Activated CD4-positive, alpha-beta memory T cell treated with anti-CD3 and anti-CD28 coated beads, Interleukin-2, amount 10 ng/mL, durations not matched to agents 7 days and 5 days (primary cell): Measurements from ENCODE around the gene TJP2. TPM values are rescaled to one million over a fixed set of nuclear protein-coding genes. Genes with fewer than 3 reads are reported as not detected.

Experiments
- CTCF ChIA-PET: fragments of 350-600 bp; sonication (Branson Sonifier 250); formaldehyde crosslinking; loops from one replicate; lab custom pipeline; 2021; ENCODE audit warnings: antibody characterized with exemption, inconsistent platforms; lab: Charles Lee
- POLR2A ChIA-PET: fragments of 350-600 bp; sonication (Branson Sonifier 250); formaldehyde crosslinking; loops from one replicate; lab custom pipeline; 2021; ENCODE audit warnings: antibody characterized with exemption; lab: Charles Lee
- DNase-seq: peaks from one replicate; pipeline ENCODE4 v3.0.0-alpha.2; 2020
- H3K27ac Mint-ChIP-seq: one replicate; pipeline ENCODE4 v1.8.0; 2021; ENCODE audit warnings: mild to moderate bottlenecking, mixed read lengths
- H3K27me3 Mint-ChIP-seq: one replicate; pipeline ENCODE4 v1.8.0; 2021; ENCODE audit warnings: mixed read lengths
- H3K36me3 Mint-ChIP-seq: one replicate; pipeline ENCODE4 v1.8.0; 2021; ENCODE audit warnings: low read depth, mixed read lengths
- H3K4me1 Mint-ChIP-seq: one replicate; pipeline ENCODE4 v1.8.0; 2021; ENCODE audit warnings: mixed read lengths
- H3K4me3 Mint-ChIP-seq: one replicate; pipeline ENCODE4 v1.8.0; 2021; ENCODE audit warnings: mild to moderate bottlenecking, mixed read lengths
- H3K9me3 Mint-ChIP-seq: one replicate; pipeline ENCODE4 v1.8.0; 2021; ENCODE audit warnings: mixed read lengths
- total RNA-seq, 2 experiments: library from RNA; stranded (reverse); gene quantifications; one replicate each; pipeline ENCODE4 v1.2.3, GENCODE V29; 2021

TJP2 gene
- total RNA-seq, 2 experiments from 2014 or later = 37.2 to 37.9 TPM

DNA sequence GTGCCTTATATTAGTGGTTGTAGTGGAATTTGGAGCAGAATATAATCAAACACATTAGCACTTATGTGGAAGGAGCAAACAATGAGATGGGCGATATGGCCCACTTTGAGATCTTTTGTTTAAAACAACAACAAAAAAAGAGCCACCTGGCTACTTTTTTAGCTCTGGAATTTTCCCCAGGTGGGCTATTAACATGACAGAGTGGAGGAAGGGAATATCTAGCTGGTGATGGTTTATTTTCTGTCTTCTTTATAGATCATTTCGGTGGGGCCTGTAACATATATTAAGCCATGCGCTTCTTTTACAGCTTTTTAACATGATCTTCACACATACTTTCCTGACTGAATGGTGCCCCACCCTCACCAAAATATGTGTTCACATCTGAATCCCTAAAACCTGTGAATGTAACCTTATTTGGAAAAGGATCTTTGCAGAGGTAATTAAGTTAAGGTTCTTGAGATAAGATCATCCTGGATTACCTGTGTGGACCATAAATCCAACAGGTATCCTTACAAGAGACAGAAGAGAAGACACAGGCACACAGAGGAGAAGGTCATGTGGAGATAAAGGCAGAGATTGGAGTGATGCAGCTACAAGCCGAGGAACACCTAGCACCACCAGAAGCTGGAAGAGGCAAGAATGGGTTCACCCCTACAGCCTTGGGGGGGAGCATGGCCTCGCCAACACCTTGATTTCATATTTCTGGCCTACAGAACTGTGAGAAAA lies 134.3 kb downstream of the TJP2 start:
- CTCF ChIA-PET = no interaction called here
- no peaks in the 10 kb centered on the region for H3K36me3 Mint-ChIP-seq
- H3K9me3 Mint-ChIP-seq = peaks cover 3% of the 10 kb centered on the region
- H3K27ac Mint-ChIP-seq = no peak overlapping the region
- DNase-seq = no peak
- POLR2A ChIA-PET = no interaction called here
- peaks cover 6% of the 10 kb centered on the region for H3K27me3 Mint-ChIP-seq
- H3K4me1 Mint-ChIP-seq = no peaks in the 10 kb centered on the region
- H3K4me3 Mint-ChIP-seq = no peak overlapping the region

DNA sequence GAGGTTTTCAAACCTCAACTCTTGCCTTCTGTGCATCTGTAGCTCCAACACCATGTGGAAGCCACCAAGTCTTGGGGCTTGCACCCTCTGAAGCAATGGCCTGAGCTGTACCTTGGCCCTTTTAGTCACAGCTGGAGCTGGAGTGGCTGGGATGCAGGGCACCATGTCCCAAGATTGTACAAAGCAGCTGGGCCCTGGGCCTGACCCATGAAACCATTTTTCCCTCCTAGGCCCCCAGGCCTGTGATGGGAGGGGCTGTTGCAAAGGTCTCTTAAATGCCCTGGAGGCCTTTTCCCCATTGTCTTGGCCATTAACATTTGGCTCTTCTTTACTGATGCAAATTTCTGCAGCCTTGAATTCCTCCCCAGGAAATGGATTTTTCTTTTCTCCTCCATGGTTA lies 139.1 kb downstream of the TJP2 start:
- H3K27me3 Mint-ChIP-seq = peaks cover 4% of the 10 kb centered on the region
- H3K4me3 Mint-ChIP-seq = no peak overlapping the region
- H3K4me1 Mint-ChIP-seq = no peaks in the 10 kb centered on the region
- ChIA-PET CTCF (no interaction called here), POLR2A (no interaction called here)
- no peak overlapping the region for H3K27ac Mint-ChIP-seq
- peaks cover 2% of the 10 kb centered on the region for H3K36me3 Mint-ChIP-seq
- peaks cover 9% of the 10 kb centered on the region for H3K9me3 Mint-ChIP-seq
- no peak for DNase-seq

DNA sequence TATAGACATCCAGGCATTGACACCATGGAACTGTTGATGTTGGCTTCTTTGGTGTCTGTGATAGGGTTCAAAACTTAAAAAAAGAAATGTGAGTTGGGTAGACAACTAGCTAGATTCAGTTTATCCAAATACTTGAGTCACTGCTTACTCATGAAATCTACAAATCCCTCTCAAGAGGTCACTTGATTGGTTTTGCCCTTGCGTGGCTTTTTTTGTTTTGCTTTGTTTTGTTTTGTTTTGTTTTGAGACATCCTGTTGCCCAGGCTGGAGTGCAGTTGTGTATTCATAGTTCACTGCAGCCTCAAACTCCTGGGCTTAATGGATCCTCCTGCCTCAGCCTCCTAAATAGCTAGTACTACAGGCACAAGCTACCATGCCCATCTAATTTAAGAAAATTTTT lies 140.5 kb downstream of the TJP2 start:
- H3K27ac Mint-ChIP-seq = no peak overlapping the region
- H3K4me1 Mint-ChIP-seq = no peaks in the 10 kb centered on the region
- H3K9me3 Mint-ChIP-seq = peaks cover 9% of the 10 kb centered on the region
- peaks cover 5% of the 10 kb centered on the region for H3K27me3 Mint-ChIP-seq
- H3K4me3 Mint-ChIP-seq = no peak overlapping the region
- ChIA-PET POLR2A (no interaction called here), CTCF (no interaction called here)
- no peak for DNase-seq
- peaks cover 2% of the 10 kb centered on the region for H3K36me3 Mint-ChIP-seq

DNA sequence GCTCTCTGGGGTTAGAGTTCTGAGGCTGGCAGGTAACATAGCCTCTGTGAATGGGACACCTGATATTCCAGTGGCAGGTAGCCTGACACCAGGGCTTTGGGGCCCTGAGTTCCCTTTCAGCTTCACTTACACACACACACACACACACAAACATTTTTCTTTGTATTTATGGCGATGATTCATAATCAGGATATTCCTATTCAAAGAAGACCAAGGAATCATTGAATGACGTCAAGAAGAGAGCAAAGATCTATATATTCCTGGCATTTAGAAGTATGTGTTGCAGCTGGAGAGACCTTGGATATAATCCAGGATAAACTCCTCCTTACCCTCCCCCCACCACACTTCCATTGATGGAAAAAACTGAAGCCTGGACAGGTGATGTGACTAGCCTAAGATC lies 143.0 kb downstream of the TJP2 start:
- ChIA-PET POLR2A (no interaction called here), CTCF (no interaction called here)
- peaks cover 7% of the 10 kb centered on the region for H3K9me3 Mint-ChIP-seq
- DNase-seq = no peak
- H3K4me1 Mint-ChIP-seq = no peaks in the 10 kb centered on the region
- no peak overlapping the region for H3K27ac Mint-ChIP-seq
- peaks cover 12% of the 10 kb centered on the region for H3K27me3 Mint-ChIP-seq
- H3K4me3 Mint-ChIP-seq = no peak overlapping the region
- H3K36me3 Mint-ChIP-seq = peaks cover 2% of the 10 kb centered on the region

DNA sequence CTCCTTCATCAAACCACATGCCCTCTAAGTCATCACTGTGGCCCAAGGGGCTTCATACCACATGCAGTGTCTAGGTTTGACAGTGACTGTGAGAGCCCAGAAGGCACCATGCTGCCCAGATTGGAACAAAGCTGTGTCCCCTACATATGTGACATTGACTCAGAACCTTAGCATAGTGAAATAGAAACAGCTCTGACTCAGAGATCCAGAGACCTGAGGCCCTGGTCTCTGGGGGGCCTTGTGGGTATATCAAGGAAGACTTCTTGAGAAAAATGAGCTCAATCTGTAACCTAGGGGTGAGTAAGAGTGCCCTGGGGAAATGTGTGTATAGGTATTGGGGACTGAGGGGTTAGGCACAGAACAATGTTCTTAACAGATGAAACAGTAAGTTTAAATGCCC lies 143.8 kb downstream of the TJP2 start:
- H3K36me3 Mint-ChIP-seq = peaks cover 2% of the 10 kb centered on the region
- no peak overlapping the region for H3K4me3 Mint-ChIP-seq
- H3K27me3 Mint-ChIP-seq = peaks cover 16% of the 10 kb centered on the region
- no peaks in the 10 kb centered on the region for H3K4me1 Mint-ChIP-seq
- H3K9me3 Mint-ChIP-seq = peaks cover 6% of the 10 kb centered on the region
- CTCF ChIA-PET = no interaction called here
- H3K27ac Mint-ChIP-seq = no peak overlapping the region
- DNase-seq = no peak
- POLR2A ChIA-PET = no interaction called here

DNA sequence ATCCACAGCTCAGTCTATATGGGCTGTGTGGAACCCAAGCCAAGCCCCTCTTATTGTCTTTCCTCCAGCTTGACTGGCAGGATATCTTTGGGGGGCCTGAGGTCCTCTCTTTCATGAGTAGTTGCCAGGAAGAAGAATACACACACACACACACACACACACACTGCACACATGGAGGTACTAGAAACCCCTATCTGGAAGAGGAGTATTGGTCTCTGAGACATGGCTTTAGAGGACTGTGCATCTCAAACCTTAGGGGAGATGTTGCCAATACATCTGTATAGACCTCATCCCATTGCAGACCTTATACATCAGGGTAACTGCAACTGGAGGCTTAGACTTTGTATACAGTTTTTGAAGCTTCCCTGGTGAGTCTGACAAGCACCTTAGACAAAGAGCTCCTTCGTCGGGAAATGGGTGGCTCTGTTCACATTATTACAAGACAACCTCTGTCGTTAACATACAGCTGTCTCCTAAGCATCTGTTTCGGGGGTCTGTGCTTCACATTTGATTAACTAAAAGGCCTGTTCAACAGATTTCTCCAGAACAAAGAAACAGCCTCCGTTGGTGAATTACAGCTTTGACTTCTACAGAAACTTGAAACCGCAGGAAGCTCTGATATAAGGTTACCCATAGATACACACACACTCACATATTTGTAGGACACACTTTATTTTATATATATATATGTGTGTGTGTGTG lies 145.4 kb downstream of the TJP2 start:
- Mint-ChIP-seq H3K9me3 (no peaks in the 10 kb centered on the region), H3K27me3 (peaks cover 28% of the 10 kb centered on the region), H3K4me3 (no peak overlapping the region), H3K4me1 (no peaks in the 10 kb centered on the region), H3K27ac (no peak overlapping the region), H3K36me3 (no peaks in the 10 kb centered on the region)
- no peak for DNase-seq
- CTCF ChIA-PET = interaction anchor here (1.2 kb wide), 1 partner anchor 125 kb away, joined by 3 read pairs; no protein-coding TSS in a partner anchor
- POLR2A ChIA-PET = no interaction called here

DNA sequence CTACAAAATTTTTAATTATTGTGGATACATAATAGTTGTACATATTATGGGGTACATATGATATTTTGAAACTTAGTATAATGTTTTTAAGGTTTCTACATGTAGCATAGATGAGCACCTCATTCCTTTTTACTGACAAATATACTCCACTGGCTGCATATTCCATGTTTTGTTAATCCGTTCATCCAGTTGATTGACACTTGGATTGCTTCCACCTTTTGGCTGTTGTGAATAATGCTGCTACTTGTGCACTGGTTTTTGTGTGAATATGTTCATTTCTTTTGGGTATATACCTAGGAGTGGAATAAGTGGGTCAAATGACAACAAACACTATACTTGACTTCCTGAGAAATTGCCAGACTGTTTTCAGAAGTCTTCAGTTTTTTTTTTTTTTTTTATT lies 148.2 kb downstream of the TJP2 start:
- CTCF ChIA-PET = interaction anchor here (0.7 kb wide), 1 partner anchor 778 kb away, joined by 3 read pairs; no protein-coding TSS in a partner anchor
- no peak for DNase-seq
- Mint-ChIP-seq H3K27ac (no peak overlapping the region), H3K27me3 (peaks cover 48% of the 10 kb centered on the region), H3K4me3 (no peak overlapping the region), H3K4me1 (peaks cover 7% of the 10 kb centered on the region), H3K36me3 (no peaks in the 10 kb centered on the region), H3K9me3 (no peaks in the 10 kb centered on the region)
- POLR2A ChIA-PET = no interaction called here

DNA sequence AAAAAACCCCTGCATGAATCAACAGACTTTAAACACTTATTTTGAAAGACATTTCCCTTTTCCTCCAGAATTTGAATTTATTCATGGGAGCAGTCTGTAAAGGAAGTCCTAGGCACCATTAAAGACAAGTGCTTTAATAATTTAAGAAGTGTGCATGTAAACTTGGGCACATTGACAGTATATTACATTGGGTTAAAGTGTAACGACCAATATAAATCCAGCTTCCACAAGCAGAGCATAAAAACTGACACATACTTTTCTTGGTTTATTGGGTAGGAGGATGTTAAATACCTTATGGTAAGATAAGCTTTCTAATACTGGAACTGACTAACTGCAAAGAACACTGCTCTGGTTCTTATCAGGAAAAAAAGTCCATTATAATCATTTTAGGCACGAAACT lies 149.8 kb downstream of the TJP2 start:
- ChIA-PET CTCF (no interaction called here), POLR2A (no interaction called here)
- H3K9me3 Mint-ChIP-seq = no peaks in the 10 kb centered on the region
- H3K4me3 Mint-ChIP-seq = no peak overlapping the region
- no peak overlapping the region for H3K27ac Mint-ChIP-seq
- no peak for DNase-seq
- no peaks in the 10 kb centered on the region for H3K36me3 Mint-ChIP-seq
- H3K4me1 Mint-ChIP-seq = peaks cover 7% of the 10 kb centered on the region
- H3K27me3 Mint-ChIP-seq = peaks cover 59% of the 10 kb centered on the region

Other genes with a start within 250 kb of the TJP2 start
- not detected for gene PRKACG, start 160.2 kb upstream of the TJP2 start, total RNA-seq
- 10 to 100 TPM; 21.8 to 22.5 TPM for gene FXN, start 138.5 kb upstream of the TJP2 start, total RNA-seq
- not detected for gene ENTREP1, start 150.9 kb downstream of the TJP2 start, total RNA-seq